ENCODE measurements around the gene UBR3.
"Not testable (repeated sequence)": the region's sequence is repeated elsewhere in the genome, so short reads cannot be mapped to it uniquely, and the experiment has no call there.

The UBR3 gene

GRCh38 chr2:169827272-169828140, at the start of gene UBR3:
Gene UBR3, plus strand, starts transcription at chr2:169827454. Its CDS starts 54 bp downstream, at chr2:169827508.
- DNase-seq = peak; percentile 82

GRCh38 chr2:169778446-169778845, 48.8 kb upstream of the UBR3 start:
- no peak for DNase-seq

GRCh38 chr2:169781249-169782013, 45.8 kb upstream of the UBR3 start:
- no peak for DNase-seq

- no peak for DNase-seq
These were observed 44.7 kb upstream of the UBR3 start for GRCh38 chr2:169782513-169782912.

GRCh38 chr2:169790581-169790980, 36.7 kb upstream of the UBR3 start:
- DNase-seq = no peak

GRCh38 chr2:169795181-169795580, 32.1 kb upstream of the UBR3 start:
- DNase-seq = no peak

- no peak for DNase-seq
These were observed 30.8 kb upstream of the UBR3 start for GRCh38 chr2:169796441-169796840.

GRCh38 chr2:169797601-169798000, 29.7 kb upstream of the UBR3 start:
- no peak for DNase-seq

- no peak for DNase-seq
These were observed 28.9 kb upstream of the UBR3 start for GRCh38 chr2:169798397-169798717.

GRCh38 chr2:169798718-169799592, 28.3 kb upstream of the UBR3 start, which contains the start of gene SSB:
Gene SSB, plus strand, starts transcription at chr2:169798871. Its CDS starts 2,090 bp downstream, at chr2:169800961.
- peak; percentile 90 for DNase-seq

- DNase-seq = no peak
These were observed 23.8 kb upstream of the UBR3 start for GRCh38 chr2:169803480-169803879.

- no peak for DNase-seq
These were observed 20.7 kb upstream of the UBR3 start for GRCh38 chr2:169806586-169806985.

GRCh38 chr2:169808221-169808620, 19.0 kb upstream of the UBR3 start:
- DNase-seq = no peak

GRCh38 chr2:169815849-169816248, 11.4 kb upstream of the UBR3 start:
- DNase-seq = no peak

- DNase-seq = not testable (repeated sequence)
These were observed 10.3 kb upstream of the UBR3 start for GRCh38 chr2:169816961-169817360.

- not testable (repeated sequence) for DNase-seq
These were observed 9.9 kb upstream of the UBR3 start for GRCh38 chr2:169817369-169817768.

- DNase-seq = no peak
These were observed 9.0 kb upstream of the UBR3 start for GRCh38 chr2:169818241-169818640.

- no peak for DNase-seq
These were observed 8.1 kb upstream of the UBR3 start for GRCh38 chr2:169819106-169819505.

GRCh38 chr2:169820101-169820500, 7.2 kb upstream of the UBR3 start:
- not testable (repeated sequence) for DNase-seq

GRCh38 chr2:169822036-169822435, 5.2 kb upstream of the UBR3 start:
- DNase-seq = no peak

GRCh38 chr2:169822785-169823392, 4.4 kb upstream of the UBR3 start:
- no peak for DNase-seq

GRCh38 chr2:169823996-169824372, 3.3 kb upstream of the UBR3 start:
- DNase-seq = no peak
